ENCODE data around the gene CDH12. TPM values are rescaled to one million over a fixed set of nuclear protein-coding genes. Genes with fewer than 3 reads are reported as not detected.
"Not testable (repeated sequence)": the region's sequence is repeated elsewhere in the genome, so short reads cannot be mapped to it uniquely, and the experiment has no call there.

Gene CDH12
- total and polyA plus RNA-seq, 2 donors = 0.05 to 3.5 TPM

DNA sequence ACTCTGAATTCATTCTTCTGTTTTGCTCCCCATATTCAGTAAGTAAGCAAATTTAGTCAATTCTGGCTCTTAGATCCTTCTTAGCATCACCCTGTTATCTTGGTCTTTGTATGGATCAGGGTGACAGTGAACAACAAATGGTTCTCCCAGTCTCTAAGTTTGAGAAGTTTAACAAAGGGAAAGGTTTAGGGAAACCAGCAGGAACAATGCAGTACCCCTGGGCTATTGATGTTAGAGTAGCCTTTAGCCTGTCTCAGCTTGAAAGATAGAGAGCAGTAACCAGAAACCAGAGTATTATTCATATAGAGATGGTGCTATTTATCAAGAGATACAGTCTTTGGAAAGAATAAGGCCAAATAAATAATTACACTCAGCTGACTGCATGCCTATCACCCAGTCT lies 241.8 kb downstream of the CDH12 start:
- H3K27ac ChIP-seq (ENCODE audit: low read depth) = no peak overlapping the region
- H3K36me3 ChIP-seq (ENCODE audit: insufficient read depth) = no peaks in the 10 kb centered on the region
- H3K4me3 ChIP-seq (ENCODE audit: low read depth, low read length) = no peak overlapping the region
- DNase-seq (ENCODE audit: extremely low spot score) = no peak
- no peaks in the 10 kb centered on the region for H3K4me1 ChIP-seq (ENCODE audit: insufficient read depth)

DNA sequence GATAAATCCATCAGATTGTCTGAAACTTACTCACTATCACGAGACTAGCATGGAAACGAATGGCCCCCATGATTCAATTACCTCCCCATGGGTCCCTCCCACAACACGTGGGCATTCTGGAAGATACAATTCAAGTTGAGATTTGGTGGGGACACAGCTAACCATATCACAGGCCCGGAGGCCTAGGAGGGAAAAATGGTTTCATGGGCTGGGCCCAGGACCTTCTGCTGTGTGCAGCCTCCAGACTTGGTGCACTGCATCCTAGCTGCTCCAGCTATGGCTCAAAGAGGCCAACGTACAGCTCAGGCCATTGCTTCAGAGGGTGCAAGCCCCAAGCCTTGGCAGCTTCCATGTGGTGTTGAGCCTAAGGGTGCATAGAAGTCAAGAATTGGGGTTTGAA lies 245.6 kb downstream of the CDH12 start:
- H3K4me1 ChIP-seq (ENCODE audit: insufficient read depth); DNase-seq (ENCODE audit: extremely low spot score); H3K36me3 ChIP-seq (ENCODE audit: insufficient read depth); H3K4me3 ChIP-seq (ENCODE audit: low read depth, low read length); H3K27ac ChIP-seq (ENCODE audit: low read depth): not testable (repeated sequence)
- 80% methylated on average over 5 of the region's 5 CpGs for WGBS

DNA sequence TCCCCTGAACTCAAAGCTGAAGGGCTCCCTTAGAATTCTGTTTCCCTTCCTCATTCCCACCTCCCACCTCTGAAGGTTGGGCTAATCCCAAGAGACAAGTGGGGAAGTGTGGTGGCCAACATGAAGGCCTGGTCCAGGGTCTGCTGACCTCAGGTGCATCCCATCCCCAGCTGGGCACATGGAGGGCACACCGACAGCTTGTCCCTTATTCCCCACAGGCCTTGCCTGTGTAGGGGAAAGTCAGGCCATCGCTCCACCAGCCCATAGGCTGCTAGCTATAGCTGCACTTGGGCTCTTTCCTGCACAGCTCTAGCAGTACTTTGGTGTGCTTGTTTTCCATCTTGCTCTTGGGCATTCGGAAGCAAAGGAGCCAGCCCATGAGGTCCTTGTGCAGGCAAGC lies 247.7 kb downstream of the CDH12 start:
- H3K27ac ChIP-seq (ENCODE audit: low read depth) = no peak overlapping the region
- H3K36me3 ChIP-seq (ENCODE audit: insufficient read depth) = no peaks in the 10 kb centered on the region
- no peaks in the 10 kb centered on the region for H3K4me1 ChIP-seq (ENCODE audit: insufficient read depth)
- 94% methylated on average over 3 of the region's 3 CpGs for WGBS
- H3K4me3 ChIP-seq (ENCODE audit: low read depth, low read length) = no peak overlapping the region
- no peak for DNase-seq (ENCODE audit: extremely low spot score)

DNA sequence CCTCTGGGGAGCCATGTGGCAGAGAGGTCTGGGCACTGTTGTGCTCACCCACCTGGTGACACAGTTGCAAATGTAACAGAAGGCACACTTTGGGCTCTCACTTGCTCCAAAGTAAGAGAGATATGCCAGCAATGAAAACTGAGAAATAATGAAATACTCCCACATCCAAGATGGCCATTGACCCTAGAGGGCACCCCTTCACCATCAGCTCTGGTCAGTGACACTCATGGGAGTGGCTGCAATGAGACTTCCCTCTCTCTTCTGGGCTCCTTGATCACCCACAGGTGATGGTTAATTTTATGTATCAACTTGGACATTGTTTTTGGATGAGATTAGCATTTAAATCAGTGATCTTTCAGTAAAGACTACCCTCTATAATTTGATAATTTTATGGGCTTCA lies 248.4 kb downstream of the CDH12 start:
- Histone ChIP-seq H3K36me3 (ENCODE audit: insufficient read depth) (no peaks in the 10 kb centered on the region), H3K4me1 (ENCODE audit: insufficient read depth) (no peaks in the 10 kb centered on the region), H3K27ac (ENCODE audit: low read depth) (no peak overlapping the region), H3K4me3 (ENCODE audit: low read depth, low read length) (no peak overlapping the region)
- no peak for DNase-seq (ENCODE audit: extremely low spot score)

DNA sequence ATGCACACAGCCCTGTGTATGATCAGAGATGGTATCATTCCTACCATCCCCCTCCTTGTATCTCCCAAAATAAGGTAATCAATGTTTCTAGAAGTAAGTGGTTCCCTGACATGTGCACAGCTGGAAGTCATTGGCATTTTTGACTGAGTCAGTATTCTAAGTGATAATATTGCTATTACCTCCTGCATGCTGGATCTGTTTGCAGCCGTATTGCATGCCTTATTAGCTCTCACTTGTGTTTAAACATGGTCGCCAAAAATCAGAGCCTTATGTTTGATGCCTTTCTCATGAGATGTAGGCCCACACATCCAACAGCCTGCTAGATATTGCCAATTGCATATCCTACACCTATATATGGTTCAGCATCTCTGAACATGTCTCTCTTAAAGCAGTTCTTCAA lies 254.3 kb downstream of the CDH12 start:
- Histone ChIP-seq H3K4me3 (ENCODE audit: low read depth, low read length) (no peak overlapping the region), H3K36me3 (ENCODE audit: insufficient read depth) (no peaks in the 10 kb centered on the region), H3K27ac (ENCODE audit: low read depth) (no peak overlapping the region), H3K4me1 (ENCODE audit: insufficient read depth) (no peaks in the 10 kb centered on the region)
- 78% methylated on average over 2 of the region's 2 CpGs for WGBS
- no peak for DNase-seq (ENCODE audit: extremely low spot score)

DNA sequence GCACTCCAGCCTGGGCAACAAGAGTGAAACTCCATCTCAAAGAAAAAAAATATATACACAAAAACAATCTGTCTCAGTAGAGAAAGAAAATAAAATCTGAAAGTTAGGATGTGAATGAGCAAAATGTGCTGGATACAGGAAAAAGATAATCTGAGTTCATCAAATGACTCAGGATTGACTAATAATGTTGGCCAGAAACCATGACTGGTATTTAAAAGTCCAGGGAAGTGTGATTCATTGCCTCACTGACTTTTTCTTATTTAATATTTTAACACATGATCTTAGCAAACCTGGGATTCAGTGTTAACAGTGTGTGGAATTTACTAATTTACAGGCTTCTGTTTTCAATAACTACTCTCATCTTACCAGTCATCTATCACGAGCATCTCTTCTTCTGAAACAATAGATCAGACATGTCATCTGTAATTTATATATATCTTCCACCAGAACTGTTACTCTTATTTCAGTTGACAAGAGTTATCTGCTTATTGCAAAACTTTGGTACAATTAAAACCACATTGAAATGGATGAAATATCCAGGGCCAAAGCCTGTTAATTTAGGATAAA lies 256.7 kb downstream of the CDH12 start:
- 71% methylated on average over 1 of the region's 1 CpG for WGBS
- H3K4me1 ChIP-seq (ENCODE audit: insufficient read depth) = no peaks in the 10 kb centered on the region

GRCh38 chr5:22594491-22594890 lies 258.7 kb downstream of the CDH12 start:
- Histone ChIP-seq H3K4me1 (ENCODE audit: insufficient read depth) (no peaks in the 10 kb centered on the region), H3K27ac (ENCODE audit: low read depth) (no peak overlapping the region), H3K4me3 (ENCODE audit: low read depth, low read length) (no peak overlapping the region), H3K36me3 (ENCODE audit: insufficient read depth) (no peaks in the 10 kb centered on the region)
- DNase-seq (ENCODE audit: extremely low spot score) = no peak
- WGBS = 41% methylated on average over 2 of the region's 2 CpGs

More for the DNA sequence above, 256.7 kb downstream of the CDH12 start:
- no peak for DNase-seq (ENCODE audit: extremely low spot score)
- H3K36me3 ChIP-seq (ENCODE audit: insufficient read depth) = no peaks in the 10 kb centered on the region
- no peak overlapping the region for H3K4me3 ChIP-seq (ENCODE audit: low read depth, low read length)
- H3K27ac ChIP-seq (ENCODE audit: low read depth) = no peak overlapping the region

DNA sequence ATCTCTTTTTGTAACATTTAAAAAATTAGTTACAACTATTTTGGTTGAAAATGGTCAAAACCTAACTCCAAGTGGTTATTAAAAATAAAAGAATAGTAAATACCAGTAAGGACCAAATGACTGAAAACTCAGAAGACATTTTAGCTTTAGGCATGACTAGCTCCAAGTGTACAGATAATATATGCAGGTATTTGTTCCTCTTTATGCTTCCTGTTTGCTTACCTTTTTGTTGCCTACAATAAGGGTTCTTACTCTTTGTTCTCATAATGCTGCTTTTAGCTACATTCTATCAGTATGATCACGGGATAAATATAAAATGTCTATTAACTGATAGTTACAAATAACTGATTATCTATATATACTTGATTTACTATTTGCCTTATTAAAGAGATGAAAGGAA lies 259.6 kb downstream of the CDH12 start:
- H3K36me3 ChIP-seq (ENCODE audit: insufficient read depth) = no peaks in the 10 kb centered on the region
- 90% methylated on average over 1 of the region's 1 CpG for WGBS
- no peak for DNase-seq (ENCODE audit: extremely low spot score)
- H3K4me1 ChIP-seq (ENCODE audit: insufficient read depth) = no peaks in the 10 kb centered on the region
- no peak overlapping the region for H3K27ac ChIP-seq (ENCODE audit: low read depth)
- no peak overlapping the region for H3K4me3 ChIP-seq (ENCODE audit: low read depth, low read length)

GRCh38 chr5:22591461-22591860 lies 261.7 kb downstream of the CDH12 start:
- H3K4me3 ChIP-seq (ENCODE audit: low read depth, low read length) = no peak overlapping the region
- no peaks in the 10 kb centered on the region for H3K36me3 ChIP-seq (ENCODE audit: insufficient read depth)
- no peak for DNase-seq (ENCODE audit: extremely low spot score)
- H3K27ac ChIP-seq (ENCODE audit: low read depth) = no peak overlapping the region
- no peaks in the 10 kb centered on the region for H3K4me1 ChIP-seq (ENCODE audit: insufficient read depth)

- no peaks in the 10 kb centered on the region for H3K36me3 ChIP-seq (ENCODE audit: insufficient read depth)
- H3K4me3 ChIP-seq (ENCODE audit: low read depth, low read length) = no peak overlapping the region
- H3K27ac ChIP-seq (ENCODE audit: low read depth) = no peak overlapping the region
- whole genome bisulfite sequencing = 72% methylated on average over 4 of the region's 4 CpGs
- H3K4me1 ChIP-seq (ENCODE audit: insufficient read depth) = no peaks in the 10 kb centered on the region
- no peak for DNase-seq (ENCODE audit: extremely low spot score)
These were observed 262.4 kb downstream of the CDH12 start for GRCh38 chr5:22590677-22591268.

DNA sequence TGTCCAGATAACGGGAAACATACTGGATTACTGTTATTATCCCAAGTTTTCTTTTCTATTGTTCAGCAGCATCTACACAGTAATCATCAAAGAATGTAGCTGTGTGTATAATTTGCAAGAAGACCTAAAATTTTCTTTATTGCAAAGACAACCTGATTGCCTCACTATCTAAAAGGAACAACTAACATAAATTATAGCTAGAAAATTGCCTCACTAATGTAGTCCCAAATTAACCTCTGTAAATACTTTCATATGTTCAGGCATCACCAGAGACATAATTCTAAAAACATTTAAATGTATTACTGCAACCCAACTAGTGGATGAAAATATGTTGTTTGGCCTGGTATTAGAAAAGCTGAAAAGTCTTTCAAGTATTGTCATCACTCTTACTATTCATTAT lies 275.4 kb downstream of the CDH12 start:
- WGBS = 62% methylated on average over 1 of the region's 1 CpG
- H3K4me1 ChIP-seq (ENCODE audit: insufficient read depth) = no peaks in the 10 kb centered on the region
- no peaks in the 10 kb centered on the region for H3K36me3 ChIP-seq (ENCODE audit: insufficient read depth)
- no peak overlapping the region for H3K27ac ChIP-seq (ENCODE audit: low read depth)
- DNase-seq (ENCODE audit: extremely low spot score) = no peak
- H3K4me3 ChIP-seq (ENCODE audit: low read depth, low read length) = no peak overlapping the region

DNA sequence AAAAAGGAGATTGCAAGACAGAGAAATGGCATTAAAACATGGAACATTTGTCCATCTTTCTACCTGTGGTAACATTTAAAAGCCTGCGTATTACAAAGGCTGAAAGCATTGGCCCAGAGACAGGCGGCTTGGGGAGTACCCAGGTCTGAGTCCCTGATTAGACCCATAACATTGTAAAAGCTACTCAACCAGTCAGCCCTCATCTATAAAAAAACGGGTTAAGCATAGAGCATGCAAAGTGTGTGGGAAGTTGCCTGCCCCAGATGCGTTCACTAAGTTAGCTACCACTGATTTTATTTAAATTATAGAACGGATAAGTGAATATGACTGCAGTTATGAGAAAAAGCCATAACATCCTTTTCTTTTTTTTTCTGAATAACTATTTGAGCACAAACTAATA lies 276.1 kb downstream of the CDH12 start:
- 71% methylated on average over 5 of the region's 5 CpGs for WGBS
- H3K4me1 ChIP-seq (ENCODE audit: insufficient read depth) = no peaks in the 10 kb centered on the region
- H3K4me3 ChIP-seq (ENCODE audit: low read depth, low read length) = no peak overlapping the region
- no peaks in the 10 kb centered on the region for H3K36me3 ChIP-seq (ENCODE audit: insufficient read depth)
- no peak for DNase-seq (ENCODE audit: extremely low spot score)
- no peak overlapping the region for H3K27ac ChIP-seq (ENCODE audit: low read depth)

GRCh38 chr5:22572941-22573340 lies 280.2 kb downstream of the CDH12 start:
- H3K27ac ChIP-seq (ENCODE audit: low read depth) = no peak overlapping the region
- H3K4me1 ChIP-seq (ENCODE audit: insufficient read depth) = no peaks in the 10 kb centered on the region
- no peak for DNase-seq (ENCODE audit: extremely low spot score)
- no peak overlapping the region for H3K4me3 ChIP-seq (ENCODE audit: low read depth, low read length)
- no peaks in the 10 kb centered on the region for H3K36me3 ChIP-seq (ENCODE audit: insufficient read depth)

GRCh38 chr5:22567983-22568382 lies 285.2 kb downstream of the CDH12 start:
- Histone ChIP-seq H3K4me1 (ENCODE audit: insufficient read depth) (no peaks in the 10 kb centered on the region), H3K4me3 (ENCODE audit: low read depth, low read length) (no peak overlapping the region), H3K36me3 (ENCODE audit: insufficient read depth) (no peaks in the 10 kb centered on the region), H3K27ac (ENCODE audit: low read depth) (no peak overlapping the region)
- DNase-seq (ENCODE audit: extremely low spot score) = no peak

DNA sequence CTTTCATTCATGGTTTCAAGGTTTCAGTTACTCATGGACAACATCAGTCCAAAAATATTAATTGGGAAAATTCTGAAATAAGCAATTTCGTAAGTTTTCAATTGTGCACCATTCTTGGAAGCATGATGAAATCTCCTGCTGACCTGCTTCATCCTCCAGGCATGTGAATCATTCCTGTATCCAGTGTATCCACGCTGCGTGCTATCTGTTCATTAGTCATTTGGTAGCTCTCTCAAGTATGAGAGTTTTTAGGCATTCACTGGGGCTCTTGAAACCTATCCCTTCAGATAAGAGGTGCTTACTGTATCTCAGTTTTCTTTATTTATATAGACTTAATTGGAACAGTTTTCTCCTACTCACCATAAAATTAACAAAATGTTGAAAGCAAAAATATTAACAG lies 293.0 kb downstream of the CDH12 start:
- Histone ChIP-seq H3K36me3 (ENCODE audit: insufficient read depth) (no peaks in the 10 kb centered on the region), H3K4me1 (ENCODE audit: insufficient read depth) (no peaks in the 10 kb centered on the region), H3K4me3 (ENCODE audit: low read depth, low read length) (no peak overlapping the region), H3K27ac (ENCODE audit: low read depth) (no peak overlapping the region)
- WGBS = 73% methylated on average over 3 of the region's 3 CpGs
- DNase-seq (ENCODE audit: extremely low spot score) = no peak
